SK-N-SH (cell line): ENCODE results near the gene KPNA2. TPM values are rescaled to one million over a fixed set of nuclear protein-coding genes. Genes with fewer than 3 reads are reported as not detected.

ENCODE experiments used
- CTCF ChIA-PET: fragments of 300-600, 350-600 bp; formaldehyde crosslinking; extraction: SDS; loops from one replicate; lab custom pipeline; 2021; lab: Yijun Ruan, JAX
- POLR2A ChIA-PET: fragments of 350-600 bp; sonication (Branson Sonifier 250); formaldehyde crosslinking; extraction: SDS; loops from one replicate; lab custom pipeline; 2020; ENCODE audit warnings: antibody characterized with exemption, inconsistent platforms; lab: Yijun Ruan, JAX
- DNase-seq: peaks from one replicate; pipeline ENCODE4 v3.0.0; 2012
- H2AFZ ChIP-seq: fragments of 200-600 bp; sonication (generic); 2 replicates; pipeline ENCODE4 v1.8.1; 2016; ENCODE audit warnings: antibody characterized with exemption, mild to moderate bottlenecking, low read depth
- H3F3A ChIP-seq: fragments of 200-600 bp; sonication (generic); replicated peaks from 2 replicates; pipeline ENCODE3; 2016; ENCODE audit warnings: antibody characterized with exemption, mild to moderate bottlenecking; ENCODE audit not compliant: insufficient read depth
- H3K27ac ChIP-seq, 2 experiments: fragments of 200-500 bp in 1 of 2; fragments of 200-600 bp in 1 of 2; sonication (Bioruptor generic) in 1 of 2; sonication (generic), shearing (Covaris generic) in 1 of 2; 2 replicates each; pipeline versions ENCODE4 v1.5.1 to v1.6.1; 2014 to 2016; ENCODE audit warnings: low read depth in 2 of 2, inconsistent platforms in 1 of 2, low read length in 1 of 2, mild to moderate bottlenecking in 1 of 2, mixed read lengths in 1 of 2
- H3K27me3 ChIP-seq: fragments of 200-600 bp; sonication (generic), shearing (Covaris generic); 2 replicates; pipeline ENCODE4 v1.6.1; 2016; ENCODE audit warnings: mixed run types; ENCODE audit not compliant: insufficient read depth
- H3K36me3 ChIP-seq, 2 experiments: fragments of 200-500 bp in 1 of 2; fragments of 200-600 bp in 1 of 2; sonication (Bioruptor generic) in 1 of 2; sonication (generic) in 1 of 2; replicated peaks in 1 of 2; 2 replicates each; pipeline versions ENCODE3 to v1.5.1; 2014 to 2016; ENCODE audit warnings: low read length in 1 of 2, mild to moderate bottlenecking in 1 of 2; ENCODE audit not compliant: insufficient read depth in 2 of 2, control insufficient read depth in 1 of 2
- H3K4me1 ChIP-seq, 2 experiments: fragments of 200-500 bp in 1 of 2; fragments of 200-600 bp in 1 of 2; sonication (Bioruptor generic) in 1 of 2; sonication (generic), shearing (Covaris generic) in 1 of 2; 2 replicates each; pipeline versions ENCODE4 v1.5.1 to v1.6.1; 2014 to 2016; ENCODE audit warnings: low read depth in 1 of 2, low read length in 1 of 2, mixed run types in 1 of 2; ENCODE audit not compliant: insufficient read depth in 2 of 2, control insufficient read depth in 1 of 2
- H3K4me2 ChIP-seq: fragments of 200-600 bp; sonication (generic), shearing (Covaris generic); 2 replicates; pipeline ENCODE4 v1.6.1; 2017; ENCODE audit warnings: mixed run types
- H3K4me3 ChIP-seq, 2 experiments: fragments of 200-500 bp in 1 of 2; fragments of 200-600 bp in 1 of 2; sonication (Bioruptor generic) in 1 of 2; sonication (generic), shearing (Covaris generic) in 1 of 2; 2 replicates each; pipeline versions ENCODE4 v1.5.1 to v1.8.1; 2014 to 2016; ENCODE audit warnings: low read depth in 2 of 2, inconsistent platforms in 1 of 2, low read length in 1 of 2, mild to moderate bottlenecking in 1 of 2, mixed read lengths in 1 of 2, moderate library complexity in 1 of 2
- H3K79me2 ChIP-seq: fragments of 200-600 bp; sonication (generic); 2 replicates; pipeline ENCODE4 v1.8.1; 2017; ENCODE audit warnings: mild to moderate bottlenecking; ENCODE audit not compliant: insufficient read depth
- H3K9ac ChIP-seq: fragments of 200-600 bp; sonication (generic); 2 replicates; pipeline ENCODE4 v1.6.1; 2017; ENCODE audit warnings: mixed run types
- H3K9me2 ChIP-seq: fragments of 200-600 bp; sonication (generic); 2 replicates; pipeline ENCODE4 v1.6.1; 2017; ENCODE audit warnings: mixed run types
- H3K9me3 ChIP-seq: fragments of 200-600 bp; sonication (generic); 2 replicates; pipeline ENCODE4 v1.6.1; 2017; ENCODE audit warnings: mixed run types, mild to moderate bottlenecking, moderate library complexity
- H4K20me1 ChIP-seq: fragments of 200-600 bp; sonication (generic); 2 replicates; pipeline ENCODE4 v1.6.1; 2017; ENCODE audit warnings: mild to moderate bottlenecking, mixed run types; ENCODE audit not compliant: insufficient read depth
- CHD2 ChIP-seq: fragments of 150-350 bp; IDR thresholded peaks from 2 replicates; pipeline ENCODE4 v1.6.1; 2018; ENCODE audit warnings: low read length; ENCODE audit not compliant: partially characterized antibody
- CTCF ChIP-seq: fragments of 200-600 bp; sonication (generic); IDR thresholded peaks from 2 replicates; pipeline ENCODE4 v1.6.1; 2017; ENCODE audit warnings: antibody characterized with exemption, mild to moderate bottlenecking, moderate library complexity
- EP300 ChIP-seq, 2 experiments: IDR thresholded peaks; 2 replicates each; pipeline versions ENCODE4 v1.4.0 to v1.6.1; 2012; ENCODE audit warnings: borderline replicate concordance in 1 of 2, low read depth in 1 of 2, low read length in 1 of 2
- EZH2phosphoT487 ChIP-seq: fragments of 200-600 bp; sonication (generic); IDR thresholded peaks from 2 replicates; pipeline ENCODE4 v1.6.1; 2017; ENCODE audit warnings: low read depth, mixed run types, mild to moderate bottlenecking, antibody characterized with exemption, moderate library complexity, borderline replicate concordance
- FOXJ3 ChIP-seq: sonication (generic); formaldehyde crosslinking; IDR thresholded peaks from 2 replicates; pipeline ENCODE4 v1.5.1; 2020; ENCODE audit warnings: mild to moderate bottlenecking, missing genetic modification reagents
- GATA2 ChIP-seq: sonication (generic); formaldehyde crosslinking; IDR thresholded peaks from 2 replicates; pipeline ENCODE4 v1.5.0; 2020; ENCODE audit warnings: mild to moderate bottlenecking, missing genetic modification reagents
- MAX ChIP-seq: IDR thresholded peaks from 2 replicates; pipeline ENCODE4 v1.4.0; 2012; ENCODE audit warnings: low read depth
- MXI1 ChIP-seq: IDR thresholded peaks from 2 replicates; pipeline ENCODE4 v1.6.1; 2012; ENCODE audit warnings: mild to moderate bottlenecking, low read depth, low read length, improper control_type of control experiment
- NRF1 ChIP-seq: IDR thresholded peaks from 2 replicates; pipeline ENCODE4 v1.6.1; 2012; ENCODE audit warnings: low read depth, mild to moderate bottlenecking, low read length
- REST ChIP-seq: IDR thresholded peaks from 2 replicates; pipeline ENCODE4 v1.6.1; 2012; ENCODE audit warnings: mild to moderate bottlenecking, low read depth, low read length, moderate library complexity
- RFX5 ChIP-seq: IDR thresholded peaks from 2 replicates; pipeline ENCODE4 v1.6.1; 2012; ENCODE audit warnings: mild to moderate bottlenecking, improper control_type of control experiment, low read length
- RXRA ChIP-seq: IDR thresholded peaks from 2 replicates; pipeline ENCODE4 v1.4.0; 2012; ENCODE audit warnings: low read depth, mild to moderate bottlenecking, borderline replicate concordance
- SMC3 ChIP-seq: IDR thresholded peaks from 2 replicates; pipeline ENCODE4 v1.6.1; 2012; ENCODE audit warnings: low read depth, low read length, improper control_type of control experiment
- TEAD4 ChIP-seq: IDR thresholded peaks from 2 replicates; pipeline ENCODE4 v1.4.0; 2012; ENCODE audit warnings: mild to moderate bottlenecking, borderline replicate concordance; ENCODE audit not compliant: insufficient read depth
- USF1 ChIP-seq: IDR thresholded peaks from 2 replicates; pipeline ENCODE4 v1.4.0; 2012; ENCODE audit warnings: low read depth, borderline replicate concordance
- YY1 ChIP-seq: IDR thresholded peaks from 2 replicates; pipeline ENCODE4 v1.4.0; 2012; ENCODE audit warnings: low read depth, mild to moderate bottlenecking
- ZBTB33 ChIP-seq: IDR thresholded peaks from 2 replicates; pipeline ENCODE4 v1.4.0; 2012; ENCODE audit warnings: low read depth, borderline replicate concordance
- WGBS: methylation state at CpG from one replicate; pipeline ENCODE4 v1.1.6; 2017; ENCODE audit warnings: low lambda C conversion rate; 5-methylcytosine and 5-hydroxymethylcytosine counted together
- polyA plus RNA-seq, 3 experiments: library from polyadenylated mRNA; depleted of rRNA; stranded (reverse); fragments of >200 nt; gene quantifications; 2 replicates each; pipeline ENCODE4 v1.2.3, GENCODE V29; 2012

Gene KPNA2
- polyA plus RNA-seq, 1 of the 3 experiments (the other 2 are of a cell fraction): 122 TPM

- no peak overlapping the region for H3K4me3 ChIP-seq
- CTCF ChIA-PET: no interaction called here
- no peaks in the 10 kb centered on the region for H3K9me3 ChIP-seq
- no peaks in the 10 kb centered on the region for H3K79me2 ChIP-seq
- no peaks in the 10 kb centered on the region for H3K4me1 ChIP-seq
- H3K4me2 ChIP-seq: no peak overlapping the region
- no peak for DNase-seq
- H3K27ac ChIP-seq: no peak overlapping the region
- H3K9ac ChIP-seq: no peak overlapping the region
- no peak for TF ChIP-seq RFX5
- no peak for TF ChIP-seq EZH2phosphoT487
- no peaks in the 10 kb centered on the region for H3K27me3 ChIP-seq
- H3K36me3 ChIP-seq: no peaks in the 10 kb centered on the region
- H3F3A ChIP-seq: no peaks in the 10 kb centered on the region
- POLR2A ChIA-PET: no interaction called here
- H2AFZ ChIP-seq: no peak overlapping the region
- H4K20me1 ChIP-seq: no peaks in the 10 kb centered on the region
- no peaks in the 10 kb centered on the region for H3K9me2 ChIP-seq
These were observed 22.1 kb upstream of the KPNA2 start for GRCh38 chr17:68013385-68013784.

GRCh38 chr17:68015081-68015723, 20.3 kb upstream of the KPNA2 start:
- H3F3A ChIP-seq: peaks cover 10% of the 10 kb centered on the region
- DNase-seq: no peak
- CTCF ChIA-PET: interaction anchor here (0.7 to 2.2 kb wide), 4 partner anchors 10 to 213 kb away, joined by 3 to 9 read pairs (median 3); no protein-coding TSS in a partner anchor
- no peak overlapping the region for H3K27ac ChIP-seq
- no peaks in the 10 kb centered on the region for H3K9me3 ChIP-seq
- H3K4me2 ChIP-seq: no peak overlapping the region
- H3K27me3 ChIP-seq: no peaks in the 10 kb centered on the region
- H3K4me1 ChIP-seq: no peaks in the 10 kb centered on the region
- H2AFZ ChIP-seq: no peak overlapping the region
- no peak overlapping the region for H3K9ac ChIP-seq
- H3K9me2 ChIP-seq: no peaks in the 10 kb centered on the region
- no peak overlapping the region for H3K4me3 ChIP-seq
- H3K79me2 ChIP-seq: no peaks in the 10 kb centered on the region
- H4K20me1 ChIP-seq: no peaks in the 10 kb centered on the region
- no peak for TF ChIP-seq NRF1
- no peak for TF ChIP-seq RXRA
- no peak for TF ChIP-seq SMC3
- TF ChIP-seq YY1: no peak
- no peak for TF ChIP-seq MAX
- no peak for TF ChIP-seq RFX5
- no peak for TF ChIP-seq ZBTB33
- TF ChIP-seq REST: no peak
- no peak for TF ChIP-seq TEAD4
- TF ChIP-seq CHD2: no peak
- TF ChIP-seq CTCF: no peak
- no peak for TF ChIP-seq GATA2 (CRISPR knock-in tag)
- no peak for TF ChIP-seq FOXJ3 (CRISPR knock-in tag)
- TF ChIP-seq MXI1: no peak
- TF ChIP-seq EP300 (IDR thresholded peaks at IDR 0.05; ENCODE audit: borderline replicate concordance in 1 of 2, low read depth in 1 of 2, low read length in 1 of 2): no peak
- no peak for TF ChIP-seq EZH2phosphoT487
- no peak for TF ChIP-seq USF1
- H3K36me3 ChIP-seq: no peaks in the 10 kb centered on the region
- POLR2A ChIA-PET: no interaction called here
- 81% methylated on average over 11 of the region's 11 CpGs for WGBS
